Liver (tissue), 9 donors: ENCODE measurements around the gene KCNT1. TPM values are rescaled to one million over a fixed set of nuclear protein-coding genes. Genes with fewer than 3 reads are reported as not detected.

Source experiments
- DNase-seq: peaks from one replicate; pipeline ENCODE4 v3.0.0-alpha.2; 2017; ENCODE audit warnings: low spot score
- H3K27ac ChIP-seq, 2 donors: one replicate each; pipeline ENCODE4 v1.7.0; 2013; ENCODE audit warnings: inconsistent platforms in 2 of 2, low read length in 2 of 2, control low read depth in 1 of 2, low read depth in 1 of 2, mild to moderate bottlenecking in 1 of 2
- H3K27me3 ChIP-seq, 4 donors: one replicate each; pipeline versions ENCODE4 v1.6.1 to v1.7.0; 2013; ENCODE audit warnings: low read length in 3 of 4, inconsistent platforms in 1 of 4, mild to moderate bottlenecking in 1 of 4, moderate library complexity in 1 of 4; ENCODE audit not compliant: control insufficient read depth in 4 of 4, insufficient read depth in 4 of 4
- H3K36me3 ChIP-seq, 4 donors: one replicate each; pipeline versions ENCODE4 v1.6.1 to v1.7.0; 2013; ENCODE audit warnings: low read length in 3 of 4, mild to moderate bottlenecking in 3 of 4, low read depth in 1 of 4, moderate library complexity in 1 of 4; ENCODE audit not compliant: control insufficient read depth in 4 of 4, insufficient read depth in 3 of 4
- H3K4me1 ChIP-seq, 4 donors: one replicate each; pipeline versions ENCODE4 v1.6.1 to v1.7.0; 2013; ENCODE audit warnings: low read length in 3 of 4, mild to moderate bottlenecking in 3 of 4, moderate library complexity in 1 of 4; ENCODE audit not compliant: control insufficient read depth in 4 of 4, insufficient read depth in 4 of 4
- H3K4me3 ChIP-seq, 3 donors: one replicate each; pipeline versions ENCODE4 v1.6.1 to v1.7.0; 2013; ENCODE audit warnings: low read length in 3 of 3, control low read depth in 1 of 3, low read depth in 1 of 3, mild to moderate bottlenecking in 1 of 3
- H3K9ac ChIP-seq, 2 donors: one replicate each; pipeline ENCODE4 v1.7.0; 2013; ENCODE audit warnings: low read length in 2 of 2, mild to moderate bottlenecking in 2 of 2, moderate library complexity in 2 of 2, control low read depth in 1 of 2, low read depth in 1 of 2
- H3K9me3 ChIP-seq, 4 donors: one replicate each; pipeline versions ENCODE4 v1.6.1 to v1.7.0; 2013; ENCODE audit warnings: low read length in 3 of 4; ENCODE audit not compliant: control insufficient read depth in 4 of 4
- ATF3 ChIP-seq: IDR thresholded peaks from 2 replicates; pipeline ENCODE4 v1.6.1; 2016; ENCODE audit warnings: antibody characterized with exemption
- CTCF ChIP-seq: fragments of 150-350 bp; IDR thresholded peaks from 2 replicates; pipeline ENCODE4 v1.5.1; 2017; ENCODE audit warnings: improper control_type of control experiment, low read depth, low read length; ENCODE audit not compliant: missing input control
- EGR1 ChIP-seq, 2 donors: IDR thresholded peaks; 2 replicates each; pipeline ENCODE4 v1.6.1; 2016 to 2018; ENCODE audit warnings: antibody characterized with exemption in 2 of 2, low read depth in 2 of 2
- FOXA1 ChIP-seq: IDR thresholded peaks from 2 replicates; pipeline ENCODE4 v1.6.1; 2016; ENCODE audit warnings: antibody characterized with exemption
- FOXA2 ChIP-seq: IDR thresholded peaks from 2 replicates; pipeline ENCODE4 v1.6.1; 2016; ENCODE audit warnings: antibody characterized with exemption
- GABPA ChIP-seq, 2 donors: IDR thresholded peaks in 1 of 2; conservative IDR thresholded peaks in 1 of 2; 2 replicates each; pipeline ENCODE4 v1.6.1; 2016; ENCODE audit warnings: antibody characterized with exemption in 2 of 2, mild to moderate bottlenecking in 1 of 2, moderate library complexity in 1 of 2
- HNF4A ChIP-seq, 2 donors: conservative IDR thresholded peaks; 2 replicates each; pipeline ENCODE4 v1.6.1; 2016; ENCODE audit warnings: antibody characterized with exemption in 2 of 2, mild to moderate bottlenecking in 2 of 2
- HNF4G ChIP-seq: IDR thresholded peaks from 2 replicates; pipeline ENCODE4 v1.6.1; 2016; ENCODE audit warnings: antibody characterized with exemption
- JUND ChIP-seq, 2 donors: IDR thresholded peaks; 2 replicates each; pipeline ENCODE4 v1.6.1; 2016; ENCODE audit warnings: antibody characterized with exemption in 2 of 2
- MAX ChIP-seq: IDR thresholded peaks from 2 replicates; pipeline ENCODE4 v1.6.1; 2016; ENCODE audit warnings: antibody characterized with exemption
- NR2F2 ChIP-seq: IDR thresholded peaks from 2 replicates; pipeline ENCODE4 v1.6.1; 2016; ENCODE audit warnings: antibody characterized with exemption
- RAD21 ChIP-seq, 2 donors: IDR thresholded peaks; 2 replicates each; pipeline ENCODE4 v1.6.1; 2016; ENCODE audit warnings: antibody characterized with exemption in 2 of 2, mild to moderate bottlenecking in 2 of 2
- REST ChIP-seq: IDR thresholded peaks from 2 replicates; pipeline ENCODE4 v1.6.1; 2016; ENCODE audit warnings: antibody characterized with exemption, mild to moderate bottlenecking
- RXRA ChIP-seq, 2 donors: IDR thresholded peaks; 2 replicates each; pipeline ENCODE4 v1.6.1; 2017 to 2018; ENCODE audit warnings: antibody characterized with exemption in 2 of 2, mild to moderate bottlenecking in 1 of 2
- SP1 ChIP-seq: IDR thresholded peaks from 2 replicates; pipeline ENCODE4 v1.6.1; 2018; ENCODE audit warnings: antibody characterized with exemption, mild to moderate bottlenecking
- TAF1 ChIP-seq: conservative IDR thresholded peaks from 2 replicates; pipeline ENCODE4 v1.6.1; 2016; ENCODE audit warnings: antibody characterized with exemption, mild to moderate bottlenecking
- YY1 ChIP-seq: IDR thresholded peaks from 2 replicates; pipeline ENCODE4 v1.6.1; 2016; ENCODE audit warnings: antibody characterized with exemption, mild to moderate bottlenecking
- ZBTB33 ChIP-seq: IDR thresholded peaks from 2 replicates; pipeline ENCODE4 v1.6.1; 2016; ENCODE audit warnings: antibody characterized with exemption
- WGBS: extraction: QIAGEN DNeasy Blood & Tissue Kit; methylation state at CpG from one replicate; pipeline ENCODE4 v1.1.7; 2013; 5-methylcytosine and 5-hydroxymethylcytosine counted together
- polyA plus RNA-seq, 2 donors: library from polyadenylated mRNA; stranded (reverse) in 1 of 2; unstranded in 1 of 2; fragments of 200-250 nt in 1 of 2; fragments of >200 nt in 1 of 2; fragmentation: Nextera tagmentation in 1 of 2; extraction: Ambion mirVana in 1 of 2; gene quantifications; one replicate each; pipeline versions ENCODE4 v1.2.1 to v1.2.3, GENCODE V29; 2013 to 2015
- total RNA-seq, 2 donors: library from RNA; depleted of rRNA; stranded (reverse); fragments of >200 nt; gene quantifications; one replicate each; pipeline ENCODE4 v1.2.3, GENCODE V29; 2014
- donor health status: healthy.
- donor health status: healthy.
- donor health status: healthy.
- donor health status: healthy.
- donor health status: healthy.

The KCNT1 gene
- total and polyA plus RNA-seq, 4 donors: 0.08 TPM; not detected in 2

- peaks cover 2 to 6% (median 3%) of the 10 kb centered on the region in 4 donors for H3K27me3 ChIP-seq
- no peaks in the 10 kb centered on the region for H3K9me3 ChIP-seq
- TF ChIP-seq MAX (no peak), CTCF (no peak)
- peaks cover 0 to 7% (median 0%) of the 10 kb centered on the region in 4 donors for H3K4me1 ChIP-seq
- H3K4me3 ChIP-seq: no peak overlapping the region
- no peak overlapping the region for H3K9ac ChIP-seq
- DNase-seq: no peak
- H3K27ac ChIP-seq: no peak overlapping the region
- 22% methylated on average over 14 of the region's 14 CpGs for WGBS
- H3K36me3 ChIP-seq: no peaks in the 10 kb centered on the region
These were observed 1.7 kb downstream of the KCNT1 start for GRCh38 chr9:135703726-135704125.

- H3K4me3 ChIP-seq: no peak overlapping the region
- TF ChIP-seq FOXA1 (no peak), NR2F2 (no peak), REST (no peak), RAD21 (IDR thresholded peaks at IDR 0.05) (no peak), SP1 (no peak), FOXA2 (no peak), HNF4G (no peak), ZBTB33 (no peak), YY1 (no peak), GABPA (IDR thresholded peaks at IDR 0.05 in 1 of 2, conservative IDR thresholded peaks at IDR 0.05 in 1 of 2) (no peak), TAF1 (no peak), ATF3 (no peak), HNF4A (conservative IDR thresholded peaks at IDR 0.05) (no peak), MAX (no peak), JUND (IDR thresholded peaks at IDR 0.05) (no peak), EGR1 (IDR thresholded peaks at IDR 0.05; ENCODE audit: low read depth in 2 of 2) (no peak), RXRA (IDR thresholded peaks at IDR 0.05) (no peak), CTCF (no peak)
These were observed 2.5 kb downstream of the KCNT1 start for GRCh38 chr9:135704483-135704882.

More at GRCh38 chr9:135704483-135704882, 2.5 kb downstream of the KCNT1 start:
- DNase-seq: no peak
- no peak overlapping the region for H3K9ac ChIP-seq
- no peaks in the 10 kb centered on the region for H3K9me3 ChIP-seq
- H3K4me1 ChIP-seq: peaks cover 0 to 7% (median 0%) of the 10 kb centered on the region in 4 donors
- H3K27ac ChIP-seq: no peak overlapping the region
- peaks cover 2 to 6% (median 3%) of the 10 kb centered on the region in 4 donors for H3K27me3 ChIP-seq
- H3K36me3 ChIP-seq: no peaks in the 10 kb centered on the region
- WGBS: 84% methylated on average over 5 of the region's 5 CpGs
